Measurements from ENCODE around the gene SLC5A6.

- TF ChIP-seq GATA1 (IDR thresholded peaks at IDR 0.05; ENCODE audit: low read depth, low read length): no peak
- TF ChIP-seq POLR2A (IDR thresholded peaks at IDR 0.05; ENCODE audit: low read length): no peak
Measured at GRCh38 chr2:27240406-27240805, 28.3 kb upstream of the SLC5A6 start.

All from erythroblast (primary cell).